Trophoblast cell (in vitro differentiated cells and primary cell): ENCODE results near the gene JOSD2.
A peak's percentile ranks its signal among the peaks of the same experiment; 100 is the strongest.

Experiments used
- DNase-seq, 2 donors: peaks; one replicate each; pipeline ENCODE4 v3.0.0-alpha.2; 2016
- H2AFZ ChIP-seq: 2 replicates; pipeline ENCODE4 v1.6.1; 2013; ENCODE audit warnings: low read length, moderate library complexity, mild to moderate bottlenecking; ENCODE audit not compliant: insufficient read depth, poor library complexity
- H2AK5ac ChIP-seq: 2 replicates; pipeline ENCODE4 v1.6.1; 2013; ENCODE audit warnings: mild to moderate bottlenecking, low read length
- H2BK120ac ChIP-seq: 2 replicates; pipeline ENCODE4 v1.6.1; 2013; ENCODE audit warnings: low read length, mild to moderate bottlenecking, moderate library complexity; ENCODE audit not compliant: insufficient read depth, poor library complexity
- H2BK12ac ChIP-seq: 2 replicates; pipeline ENCODE4 v1.6.1; 2013; ENCODE audit warnings: mild to moderate bottlenecking, low read length, moderate library complexity
- H2BK5ac ChIP-seq: 2 replicates; pipeline ENCODE4 v1.6.1; 2013; ENCODE audit warnings: low read length, low read depth, moderate library complexity, mild to moderate bottlenecking; ENCODE audit not compliant: poor library complexity
- H3K14ac ChIP-seq: 2 replicates; pipeline ENCODE4 v1.6.1; 2013; ENCODE audit warnings: mild to moderate bottlenecking, low read length
- H3K18ac ChIP-seq: 2 replicates; pipeline ENCODE4 v1.6.1; 2013; ENCODE audit warnings: mild to moderate bottlenecking, low read length
- H3K23ac ChIP-seq: 2 replicates; pipeline ENCODE4 v1.6.1; 2013; ENCODE audit warnings: low read length
- H3K27ac ChIP-seq: 2 replicates; pipeline ENCODE4 v1.5.1; 2013; ENCODE audit warnings: low read depth, mild to moderate bottlenecking, inconsistent platforms, low read length, moderate library complexity
- H3K27me3 ChIP-seq: 2 replicates; pipeline ENCODE4 v1.6.1; 2013; ENCODE audit warnings: inconsistent platforms, mild to moderate bottlenecking, low read length, moderate library complexity; ENCODE audit not compliant: insufficient read depth
- H3K36me3 ChIP-seq, 2 experiments: 1 replicate in 1 of 2; 2 replicates in 1 of 2; pipeline ENCODE4 v1.6.1; 2013; ENCODE audit warnings: low read length in 2 of 2, mild to moderate bottlenecking in 2 of 2, moderate library complexity in 1 of 2; ENCODE audit not compliant: insufficient read depth in 2 of 2, control insufficient read depth in 1 of 2
- H3K4ac ChIP-seq: 2 replicates; pipeline ENCODE4 v1.6.1; 2013; ENCODE audit warnings: low read depth, mild to moderate bottlenecking, low read length, moderate library complexity
- H3K4me1 ChIP-seq, 2 experiments: 1 replicate in 1 of 2; 2 replicates in 1 of 2; pipeline ENCODE4 v1.6.1; 2013; ENCODE audit warnings: low read length in 2 of 2, mild to moderate bottlenecking in 2 of 2, moderate library complexity in 1 of 2; ENCODE audit not compliant: insufficient read depth in 2 of 2, control insufficient read depth in 1 of 2
- H3K4me2 ChIP-seq: 2 replicates; pipeline ENCODE4 v1.6.1; 2013; ENCODE audit warnings: inconsistent platforms, mild to moderate bottlenecking, low read length, moderate library complexity
- H3K4me3 ChIP-seq: 2 replicates; pipeline ENCODE4 v1.5.1; 2013; ENCODE audit warnings: mild to moderate bottlenecking, low read depth, low read length, inconsistent platforms
- H3K79me1 ChIP-seq: one replicate; pipeline ENCODE4 v1.6.1; 2013; ENCODE audit warnings: low read length
- H3K79me2 ChIP-seq: 2 replicates; pipeline ENCODE4 v1.6.1; 2013; ENCODE audit warnings: low read length, mild to moderate bottlenecking; ENCODE audit not compliant: control insufficient read depth, insufficient read depth, poor library complexity
- H3K9ac ChIP-seq: 2 replicates; pipeline ENCODE4 v1.6.1; 2013; ENCODE audit warnings: mild to moderate bottlenecking, low read length
- H3K9me3 ChIP-seq: 2 replicates; pipeline ENCODE4 v1.6.1; 2013; ENCODE audit warnings: low read depth, mild to moderate bottlenecking, control low read depth, inconsistent platforms, low read length; ENCODE audit not compliant: insufficient read depth
- H4K12ac ChIP-seq: 2 replicates; pipeline ENCODE4 v1.6.1; 2013; ENCODE audit warnings: low read depth, mild to moderate bottlenecking, low read length, moderate library complexity
- H4K8ac ChIP-seq: 2 replicates; pipeline ENCODE4 v1.6.1; 2013; ENCODE audit warnings: low read depth, mild to moderate bottlenecking, low read length, moderate library complexity
- H4K91ac ChIP-seq: one replicate; pipeline ENCODE4 v1.6.1; 2013; ENCODE audit warnings: low read depth, mild to moderate bottlenecking, low read length, moderate library complexity
- WGBS: extraction: QIAGEN DNeasy Blood & Tissue Kit; methylation state at CpG from one replicate; pipeline ENCODE4 v1.1.7; 2013; ENCODE audit warnings: missing lambda C conversion rate; ENCODE audit not compliant: insufficient read length, insufficient coverage; ENCODE audit errors: extremely low coverage; 5-methylcytosine and 5-hydroxymethylcytosine counted together

JOSD2 gene

GRCh38 chr19:50493171-50493570 lies 17.8 kb downstream of the JOSD2 start:
- H4K91ac ChIP-seq: no peak overlapping the region
- H2BK5ac ChIP-seq: no peak overlapping the region
- H3K4me3 ChIP-seq: no peak overlapping the region
- no peak overlapping the region for H3K9ac ChIP-seq
- H2BK120ac ChIP-seq: no peak overlapping the region
- H4K12ac ChIP-seq: no peak overlapping the region
- no peak overlapping the region for H2AK5ac ChIP-seq
- no peak overlapping the region for H2AFZ ChIP-seq
- peaks cover 10 to 24% of the 10 kb centered on the region in 2 experiments for H3K4me1 ChIP-seq
- no peak overlapping the region for H3K14ac ChIP-seq
- H3K18ac ChIP-seq: no peak overlapping the region
- peaks cover 2% of the 10 kb centered on the region for H3K27me3 ChIP-seq
- H4K8ac ChIP-seq: no peak overlapping the region
- no peak overlapping the region for H2BK12ac ChIP-seq
- DNase-seq: no peak
- no peak overlapping the region for H3K4me2 ChIP-seq
- no peak overlapping the region for H3K23ac ChIP-seq
- H3K27ac ChIP-seq: no peak overlapping the region
- H3K9me3 ChIP-seq: peaks cover 4% of the 10 kb centered on the region
- no CpG with 5 or more reads among the region's 8 CpGs for WGBS
- no peaks in the 10 kb centered on the region for H3K79me2 ChIP-seq
- peaks cover 4% of the 10 kb centered on the region in 2 experiments for H3K36me3 ChIP-seq
- no peak overlapping the region for H3K4ac ChIP-seq
- H3K79me1 ChIP-seq: peaks cover 8% of the 10 kb centered on the region

GRCh38 chr19:50492303-50493052 lies 18.5 kb downstream of the JOSD2 start:
- H2AK5ac ChIP-seq: no peak overlapping the region
- no peak overlapping the region for H3K14ac ChIP-seq
- DNase-seq: no peak
- no peak overlapping the region for H2BK5ac ChIP-seq
- no peak overlapping the region for H2BK120ac ChIP-seq
- H2AFZ ChIP-seq: no peak overlapping the region
- H3K9me3 ChIP-seq: peaks cover 4% of the 10 kb centered on the region
- H3K18ac ChIP-seq: no peak overlapping the region
- H4K12ac ChIP-seq: no peak overlapping the region
- no CpG with 5 or more reads among the region's 12 CpGs for WGBS
- no peak overlapping the region for H4K8ac ChIP-seq
- H3K27me3 ChIP-seq: peaks cover 2% of the 10 kb centered on the region
- no peak overlapping the region for H3K4ac ChIP-seq
- H3K36me3 ChIP-seq: peaks cover 4% of the 10 kb centered on the region in 2 experiments
- peaks cover 10 to 24% of the 10 kb centered on the region in 2 experiments for H3K4me1 ChIP-seq
- no peak overlapping the region for H3K27ac ChIP-seq
- H3K79me1 ChIP-seq: peaks cover 8% of the 10 kb centered on the region
- H2BK12ac ChIP-seq: no peak overlapping the region
- H3K4me2 ChIP-seq: no peak overlapping the region
- no peak overlapping the region for H3K4me3 ChIP-seq
- H4K91ac ChIP-seq: no peak overlapping the region
- no peak overlapping the region for H3K23ac ChIP-seq
- no peaks in the 10 kb centered on the region for H3K79me2 ChIP-seq
- H3K9ac ChIP-seq: no peak overlapping the region

GRCh38 chr19:50490991-50491472 lies 20.0 kb downstream of the JOSD2 start:
- peaks cover 8 to 16% of the 10 kb centered on the region in 2 experiments for H3K36me3 ChIP-seq
- H3K9me3 ChIP-seq: peaks cover 4% of the 10 kb centered on the region
- H3K79me2 ChIP-seq: no peaks in the 10 kb centered on the region
- peaks cover 3% of the 10 kb centered on the region for H3K79me1 ChIP-seq
- H4K8ac ChIP-seq: no peak overlapping the region
- H3K9ac ChIP-seq: no peak overlapping the region
- H3K4me3 ChIP-seq: no peak overlapping the region
- no peak overlapping the region for H3K18ac ChIP-seq
- no peak overlapping the region for H3K23ac ChIP-seq
- H2BK5ac ChIP-seq: no peak overlapping the region
- H4K12ac ChIP-seq: no peak overlapping the region
- WGBS: no CpG with 5 or more reads among the region's 26 CpGs
- H3K27me3 ChIP-seq: peaks cover 2% of the 10 kb centered on the region
- no peak overlapping the region for H3K14ac ChIP-seq
- no peak overlapping the region for H3K27ac ChIP-seq
- no peak overlapping the region for H2AK5ac ChIP-seq
- peaks cover 4 to 12% of the 10 kb centered on the region in 2 experiments for H3K4me1 ChIP-seq
- H3K4me2 ChIP-seq: no peak overlapping the region
- H2AFZ ChIP-seq: no peak overlapping the region
- H2BK120ac ChIP-seq: no peak overlapping the region
- no peak overlapping the region for H4K91ac ChIP-seq
- no peak overlapping the region for H2BK12ac ChIP-seq
- no peak overlapping the region for H3K4ac ChIP-seq
- no peak for DNase-seq

GRCh38 chr19:50490411-50490811 lies 20.6 kb downstream of the JOSD2 start:
- no peak overlapping the region for H2AK5ac ChIP-seq
- no peak overlapping the region for H3K14ac ChIP-seq
- H3K79me1 ChIP-seq: peaks cover 3% of the 10 kb centered on the region
- H4K12ac ChIP-seq: no peak overlapping the region
- WGBS: no CpG with 5 or more reads among the region's 18 CpGs
- no peak overlapping the region for H3K4me3 ChIP-seq
- H3K79me2 ChIP-seq: no peaks in the 10 kb centered on the region
- H2AFZ ChIP-seq: no peak overlapping the region
- peaks cover 4 to 12% of the 10 kb centered on the region in 2 experiments for H3K4me1 ChIP-seq
- H3K18ac ChIP-seq: no peak overlapping the region
- no peak overlapping the region for H4K91ac ChIP-seq
- H2BK5ac ChIP-seq: no peak overlapping the region
- H3K4me2 ChIP-seq: peak overlapping the region; percentile 8
- H3K9me3 ChIP-seq: peaks cover 4% of the 10 kb centered on the region
- no peak overlapping the region for H3K9ac ChIP-seq
- peaks cover 2% of the 10 kb centered on the region for H3K27me3 ChIP-seq
- no peak overlapping the region for H4K8ac ChIP-seq
- H3K23ac ChIP-seq: peak overlapping the region; percentile 30
- no peak overlapping the region for H3K27ac ChIP-seq
- H2BK12ac ChIP-seq: peak overlapping the region; percentile 2
- H3K36me3 ChIP-seq: peaks cover 8 to 16% of the 10 kb centered on the region in 2 experiments
- no peak overlapping the region for H3K4ac ChIP-seq
- DNase-seq: no peak
- H2BK120ac ChIP-seq: no peak overlapping the region
